TTC549 (cell line): Measurements from ENCODE around the gene HES4.

Experiments
- FAIRE-seq: peaks from 2 replicates; lab custom pipeline; 2012; peaks lifted over from hg19 to GRCh38; lab: Jason Lieb, UNC

The HES4 gene

DNA sequence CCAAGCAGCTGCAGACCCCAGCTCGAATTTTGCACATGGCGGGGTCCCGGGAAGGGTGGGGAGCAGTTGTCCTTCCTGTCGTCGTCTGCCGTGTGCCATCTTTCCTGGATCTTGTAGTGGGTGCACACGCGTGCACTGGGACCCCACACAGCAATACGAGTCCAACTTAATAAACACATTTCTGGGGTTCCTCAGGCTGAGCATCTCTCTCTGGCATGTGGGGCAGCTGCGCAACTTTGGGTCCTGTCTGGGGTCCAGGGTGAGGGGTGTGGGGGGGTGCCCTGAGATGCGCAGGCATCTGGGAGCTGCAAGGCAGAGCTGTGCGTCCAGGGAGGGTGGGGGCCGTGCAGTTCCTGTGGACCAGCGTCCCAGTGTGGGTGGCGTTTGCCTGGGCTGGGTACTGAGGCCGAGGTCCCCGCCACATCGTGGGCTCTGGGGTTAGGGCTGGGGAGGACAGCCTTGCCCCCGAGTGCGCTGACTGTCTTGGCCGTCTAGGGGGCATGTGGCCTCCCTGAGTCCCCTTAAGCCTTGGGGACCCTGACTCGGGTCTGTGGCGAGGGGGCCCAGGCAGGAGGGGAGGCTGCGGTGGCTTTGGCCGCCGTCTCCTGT lies 34.3 kb downstream of the HES4 start:
- no peak for FAIRE-seq

DNA sequence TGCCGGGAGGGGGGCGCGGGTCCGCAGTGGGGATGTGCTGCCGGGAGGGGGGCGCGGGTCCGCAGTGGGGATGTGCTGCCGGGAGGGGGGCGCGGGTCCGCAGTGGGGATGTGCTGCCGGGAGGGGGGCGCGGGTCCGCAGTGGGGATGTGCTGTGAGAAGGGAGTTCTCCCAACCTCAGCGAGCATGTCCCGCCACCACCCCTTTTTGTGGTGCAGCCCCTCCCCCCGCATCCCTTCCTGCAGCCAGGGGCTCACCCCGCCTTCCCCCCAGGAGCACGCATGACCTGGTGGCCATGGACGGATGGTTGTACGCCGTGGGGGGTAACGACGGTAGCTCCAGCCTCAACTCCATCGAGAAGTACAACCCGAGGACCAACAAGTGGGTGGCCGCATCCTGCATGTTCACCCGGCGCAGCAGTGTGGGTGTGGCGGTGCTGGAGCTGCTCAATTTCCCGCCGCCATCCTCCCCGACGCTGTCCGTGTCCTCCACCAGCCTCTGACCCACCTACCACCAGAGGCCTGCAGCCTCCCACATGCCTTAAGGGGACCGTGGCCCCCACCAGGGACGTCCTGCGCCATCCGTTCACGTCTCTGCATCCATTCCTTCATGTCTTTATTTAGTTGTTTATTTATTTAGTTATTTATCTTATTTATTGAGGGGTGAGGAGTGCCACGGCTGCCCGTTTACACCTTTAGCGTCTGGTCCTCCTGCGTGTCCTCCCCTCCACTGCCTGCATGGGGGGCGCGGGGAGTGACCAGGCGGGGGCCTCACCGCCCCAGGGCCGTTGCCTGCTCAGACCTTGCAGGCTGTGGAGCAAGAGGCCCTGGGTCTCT lies 35.0 kb downstream of the HES4 start:
- no peak for FAIRE-seq

DNA sequence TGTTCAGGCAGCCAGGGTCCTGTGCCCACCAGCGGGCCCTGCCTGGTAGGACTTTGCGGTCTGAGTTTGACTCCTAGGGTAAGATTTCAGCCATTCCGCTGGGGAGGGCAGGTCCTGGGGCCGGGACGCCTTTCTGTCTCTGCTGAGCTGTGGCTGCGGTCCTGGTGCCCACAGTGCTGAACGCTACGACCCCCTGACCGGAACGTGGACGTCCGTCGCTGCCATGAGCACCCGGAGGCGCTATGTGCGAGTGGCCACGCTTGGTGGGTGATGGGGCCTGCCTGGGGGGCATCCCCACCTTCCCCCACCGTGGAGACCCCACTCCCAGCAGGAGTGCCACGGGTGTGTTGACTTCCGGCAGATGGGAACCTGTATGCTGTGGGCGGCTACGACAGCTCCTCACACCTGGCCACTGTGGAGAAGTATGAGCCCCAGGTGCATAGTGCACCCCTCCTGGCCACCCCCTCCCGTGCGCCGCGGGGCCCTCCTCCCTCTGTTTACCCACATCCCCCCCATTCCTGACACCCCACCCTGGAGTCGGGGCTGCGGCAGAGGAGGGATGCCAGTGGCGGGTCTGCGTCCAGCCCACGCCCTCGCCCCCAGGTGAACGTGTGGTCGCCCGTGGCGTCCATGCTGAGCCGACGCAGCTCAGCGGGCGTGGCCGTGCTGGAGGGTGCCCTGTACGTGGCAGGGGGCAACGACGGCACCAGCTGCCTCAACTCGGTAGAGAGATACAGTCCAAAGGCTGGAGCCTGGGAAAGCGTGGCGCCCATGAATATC lies 36.0 kb downstream of the HES4 start:
- no peak for FAIRE-seq

DNA sequence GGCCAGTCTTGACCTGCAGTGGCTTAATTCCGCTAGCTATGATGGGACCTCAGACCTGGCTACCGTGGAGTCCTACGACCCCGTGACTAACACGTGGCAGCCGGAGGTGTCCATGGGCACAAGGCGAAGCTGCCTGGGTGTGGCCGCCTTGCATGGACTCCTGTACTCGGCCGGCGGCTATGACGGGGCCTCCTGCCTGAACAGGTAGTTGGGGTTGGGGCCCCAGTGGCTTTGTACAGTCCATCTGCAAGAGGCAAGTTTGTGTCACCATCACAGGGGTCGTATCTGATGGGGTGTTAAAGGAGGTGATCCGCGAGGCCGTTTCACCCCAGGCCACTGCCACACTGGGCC lies 36.6 kb downstream of the HES4 start:
- no peak for FAIRE-seq

DNA sequence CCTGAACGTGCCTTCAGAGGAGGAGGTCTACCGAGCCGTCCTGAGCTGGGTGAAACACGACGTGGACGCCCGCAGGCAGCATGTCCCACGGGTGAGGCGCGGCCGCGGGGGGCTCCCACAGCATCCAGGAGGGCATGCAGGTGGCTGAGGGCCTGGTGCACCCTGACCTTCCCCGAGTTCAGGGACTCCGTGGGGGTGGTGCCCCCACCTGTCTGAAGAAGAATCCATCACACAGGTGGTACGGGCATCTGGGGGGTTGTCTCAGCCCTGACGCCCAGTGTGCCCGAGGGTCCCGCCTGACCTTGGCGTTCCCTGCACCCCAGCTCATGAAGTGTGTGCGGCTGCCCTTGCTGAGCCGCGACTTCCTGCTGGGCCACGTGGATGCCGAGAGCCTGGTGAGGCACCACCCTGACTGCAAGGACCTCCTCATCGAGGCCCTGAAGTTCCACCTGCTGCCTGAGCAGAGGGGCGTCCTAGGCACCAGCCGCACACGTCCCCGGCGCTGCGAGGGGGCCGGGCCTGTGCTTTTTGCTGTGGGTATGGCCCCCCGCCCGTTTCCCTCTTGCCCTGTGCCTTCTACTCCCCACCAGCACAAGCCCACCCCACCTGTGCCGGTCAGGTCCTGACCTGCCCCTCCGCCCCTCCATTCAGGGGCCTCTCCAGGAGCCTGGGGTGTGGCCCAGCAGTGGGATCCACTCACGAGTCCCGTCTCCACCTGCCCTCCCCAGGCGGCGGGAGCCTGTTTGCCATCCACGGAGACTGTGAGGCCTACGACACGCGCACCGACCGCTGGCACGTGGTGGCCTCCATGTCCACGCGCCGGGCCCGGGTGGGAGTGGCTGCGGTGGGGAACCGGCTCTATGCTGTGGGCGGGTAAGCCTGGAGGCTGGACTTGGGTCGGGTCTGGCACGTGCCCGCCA lies 37.3 kb downstream of the HES4 start:
- no peak for FAIRE-seq

DNA sequence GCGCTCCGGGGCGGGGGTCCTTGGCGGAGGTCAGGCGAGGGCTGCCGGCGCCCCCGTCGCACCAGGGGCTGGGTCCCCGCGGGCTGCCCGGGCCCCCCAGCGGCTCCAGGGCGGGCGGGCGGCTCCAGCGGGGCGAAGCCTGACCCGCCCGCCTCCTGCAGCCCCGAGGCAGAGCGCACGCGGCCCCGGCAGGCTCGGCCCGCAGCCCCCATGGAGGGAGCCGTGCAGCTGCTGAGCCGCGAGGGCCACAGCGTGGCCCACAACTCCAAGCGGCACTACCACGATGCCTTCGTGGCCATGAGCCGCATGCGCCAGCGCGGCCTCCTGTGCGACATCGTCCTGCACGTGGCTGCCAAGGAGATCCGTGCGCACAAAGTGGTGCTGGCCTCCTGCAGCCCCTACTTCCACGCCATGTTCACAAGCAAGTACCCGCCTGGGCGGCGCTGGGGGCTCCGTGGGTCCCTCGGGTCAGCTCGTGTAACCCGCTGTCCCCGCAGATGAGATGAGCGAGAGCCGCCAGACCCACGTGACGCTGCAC lies 38.7 kb downstream of the HES4 start:
- no peak for FAIRE-seq

DNA sequence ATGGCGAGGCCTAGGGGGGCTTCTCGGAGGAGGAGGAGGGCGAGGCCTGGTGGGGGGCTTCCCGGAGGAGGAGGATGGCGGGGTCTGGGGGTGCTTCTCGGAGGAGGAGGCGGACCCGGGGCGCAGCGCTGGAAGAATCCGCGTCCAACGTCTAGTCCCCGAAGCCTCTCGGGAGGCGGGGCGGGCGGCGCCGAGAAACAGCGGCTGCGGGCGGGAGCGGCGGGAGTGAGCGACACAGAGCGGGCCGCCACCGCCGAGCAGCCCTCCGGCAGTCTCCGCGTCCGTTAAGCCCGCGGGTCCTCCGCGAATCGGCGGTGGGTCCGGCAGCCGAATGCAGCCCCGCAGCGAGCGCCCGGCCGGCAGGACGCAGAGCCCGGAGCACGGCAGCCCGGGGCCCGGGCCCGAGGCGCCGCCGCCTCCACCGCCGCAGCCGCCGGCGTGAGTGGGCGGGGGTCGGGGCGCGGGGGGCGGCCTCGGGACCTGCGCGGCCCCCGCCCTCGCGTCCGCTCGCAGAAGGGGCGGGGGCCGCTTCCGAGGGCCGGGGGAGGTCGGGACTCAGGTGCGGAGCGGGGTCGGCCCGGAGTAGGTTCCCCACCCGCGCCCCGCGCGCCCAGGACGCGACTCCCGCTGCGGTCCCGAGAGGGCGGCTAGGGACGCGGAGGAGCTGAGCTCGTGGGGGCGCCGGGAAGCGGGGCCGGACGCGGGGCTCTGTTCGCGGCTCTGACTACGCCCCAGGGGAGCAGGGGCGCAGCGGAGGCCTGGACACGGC lies 39.4 kb downstream of the HES4 start, which contains the start of gene KLHL17:
Gene KLHL17 (plus strand): TSS at position 222 of the 769 bp plus-strand sequence. CDS start 110 bp downstream, at position 332.
- FAIRE-seq = no peak

DNA sequence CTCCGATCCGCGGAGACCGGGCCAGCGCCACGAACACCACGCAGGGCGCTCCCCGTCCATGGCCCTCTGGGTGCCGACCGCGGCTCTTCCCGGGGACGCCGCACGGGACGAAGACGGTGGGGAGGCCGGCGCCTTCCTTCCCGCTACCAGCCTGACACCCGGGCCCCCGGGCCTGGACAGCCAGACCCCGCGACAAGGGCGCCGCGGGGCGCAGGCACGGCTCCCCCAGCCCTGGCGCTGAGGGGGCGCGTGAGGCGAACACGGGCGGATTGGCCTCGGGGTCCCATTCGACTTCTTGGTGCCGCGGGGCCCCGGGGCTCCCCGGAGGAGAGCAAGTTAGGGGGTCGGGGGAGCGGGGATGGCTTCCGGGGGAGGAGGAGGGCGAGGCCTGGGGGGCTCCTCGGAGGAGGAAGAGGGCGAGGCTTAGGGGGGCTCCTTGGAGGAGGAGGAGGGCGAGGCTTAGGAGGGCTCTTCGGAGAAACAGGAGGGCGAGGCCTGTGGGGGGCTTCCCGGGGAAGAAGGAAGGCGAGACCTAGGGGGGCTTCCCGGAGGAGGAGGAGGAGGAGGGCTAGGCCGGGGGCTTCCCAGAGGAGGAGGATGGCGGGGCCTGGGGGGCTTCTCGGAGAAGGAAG lies 40.0 kb downstream of the HES4 start:
- no peak for FAIRE-seq

DNA sequence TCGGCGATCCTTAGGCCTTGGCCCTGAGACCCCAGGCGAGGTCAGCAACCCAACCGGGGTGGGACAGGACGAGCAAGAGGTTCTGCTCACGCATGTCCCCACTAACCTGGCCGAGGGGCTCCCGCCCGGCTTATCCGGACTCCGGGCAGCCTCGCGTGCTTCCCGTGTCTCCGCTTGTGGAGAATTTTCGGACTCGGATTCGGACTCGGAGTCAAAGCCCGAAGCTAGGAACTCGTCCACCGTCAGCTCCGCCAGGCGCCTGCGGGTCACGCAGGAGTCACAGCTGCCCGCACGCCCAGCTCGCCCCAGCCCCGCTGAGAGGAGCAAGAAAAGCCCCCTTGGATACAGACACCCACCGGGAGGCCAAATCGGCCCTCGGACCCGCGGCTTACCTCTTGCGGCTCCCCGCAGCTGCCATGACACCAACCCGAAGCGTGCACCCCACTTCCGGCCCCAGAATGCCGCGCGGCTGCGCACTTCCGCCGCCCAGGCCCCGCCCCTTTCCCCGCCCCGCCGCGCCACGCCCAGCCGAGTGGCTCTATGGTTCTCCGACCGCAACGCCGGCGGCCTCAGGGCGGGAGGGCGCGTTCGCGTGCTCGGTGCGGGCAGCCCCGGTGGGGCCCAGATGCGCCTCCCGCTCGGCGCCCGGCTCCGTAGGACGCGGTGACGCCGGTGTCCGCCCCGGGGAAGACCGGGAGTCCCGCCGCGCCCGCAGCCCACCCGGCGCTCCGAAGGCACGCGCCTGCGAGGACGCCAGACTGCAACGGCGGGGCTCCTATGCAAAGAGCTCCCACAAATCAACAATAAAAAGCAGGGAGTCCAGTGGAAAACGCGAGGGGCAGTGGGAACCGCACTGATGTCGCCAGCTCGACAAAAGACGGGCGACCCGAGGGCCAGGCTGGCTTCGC lies 40.8 kb downstream of the HES4 start, which contains the start of gene NOC2L:
Gene NOC2L (minus strand): TSS at position 434 of the 908 bp plus-strand sequence. CDS start 16 bp downstream, at position 418.
- FAIRE-seq = no peak

DNA sequence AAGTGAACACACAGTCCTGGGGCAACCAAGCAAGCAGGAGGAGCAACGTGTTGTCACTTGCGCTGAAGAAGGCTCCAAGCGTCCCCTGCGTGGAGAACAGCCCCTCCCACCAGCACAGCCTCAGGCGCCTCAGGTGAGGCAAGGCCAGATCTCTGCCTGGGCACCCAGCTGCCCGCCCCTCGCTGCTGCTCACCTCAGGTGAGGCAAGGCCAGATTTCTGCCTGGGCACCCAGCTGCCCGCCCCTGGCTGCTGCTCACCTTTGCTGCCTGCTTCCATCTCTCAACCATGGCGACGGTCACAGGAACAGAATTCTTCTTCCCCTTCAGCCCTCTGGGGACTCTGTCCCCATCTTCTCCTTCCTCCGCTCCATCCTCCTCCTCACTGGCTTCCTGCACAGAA lies 43.3 kb downstream of the HES4 start:
- no peak for FAIRE-seq

DNA sequence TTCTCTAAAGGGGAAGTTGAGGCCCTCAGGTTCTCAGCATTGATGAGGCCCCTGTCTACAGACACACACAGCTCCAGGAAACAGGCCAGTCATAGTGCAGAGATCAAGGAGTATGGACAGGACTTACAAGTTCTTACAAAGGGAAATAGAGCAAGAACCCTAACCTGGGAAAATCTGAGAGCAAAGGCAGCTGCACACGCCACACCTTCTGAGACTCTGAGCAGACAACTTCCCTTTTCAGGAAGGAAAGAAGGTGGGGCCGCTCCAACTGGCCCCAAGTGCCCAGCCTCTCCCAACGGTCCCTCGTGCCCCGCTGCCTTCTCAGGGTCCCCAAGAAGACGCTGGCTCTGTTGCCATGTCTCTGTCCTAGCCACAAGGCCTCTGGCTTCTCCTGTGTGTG lies 44.4 kb downstream of the HES4 start:
- FAIRE-seq = no peak

DNA sequence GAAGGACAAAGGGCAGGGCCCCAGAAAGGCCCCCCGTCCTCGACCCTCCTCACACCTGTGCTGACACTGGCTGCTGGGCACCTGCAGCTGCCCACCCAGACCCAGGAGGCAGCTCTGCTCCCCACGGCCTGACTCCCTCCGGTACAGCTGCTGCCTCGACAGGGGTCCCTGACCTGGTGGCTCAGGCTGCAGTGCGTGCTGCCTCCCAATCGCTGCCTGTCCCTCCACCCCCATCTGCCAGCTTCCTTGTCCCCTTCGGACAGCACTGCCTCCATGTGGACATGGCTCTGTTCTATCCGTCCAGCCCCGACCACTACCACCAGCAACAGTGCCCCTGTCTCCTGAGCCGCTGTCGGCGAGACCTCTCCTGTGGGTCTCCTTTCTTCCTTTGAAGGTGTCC lies 45.0 kb downstream of the HES4 start:
- no peak for FAIRE-seq

DNA sequence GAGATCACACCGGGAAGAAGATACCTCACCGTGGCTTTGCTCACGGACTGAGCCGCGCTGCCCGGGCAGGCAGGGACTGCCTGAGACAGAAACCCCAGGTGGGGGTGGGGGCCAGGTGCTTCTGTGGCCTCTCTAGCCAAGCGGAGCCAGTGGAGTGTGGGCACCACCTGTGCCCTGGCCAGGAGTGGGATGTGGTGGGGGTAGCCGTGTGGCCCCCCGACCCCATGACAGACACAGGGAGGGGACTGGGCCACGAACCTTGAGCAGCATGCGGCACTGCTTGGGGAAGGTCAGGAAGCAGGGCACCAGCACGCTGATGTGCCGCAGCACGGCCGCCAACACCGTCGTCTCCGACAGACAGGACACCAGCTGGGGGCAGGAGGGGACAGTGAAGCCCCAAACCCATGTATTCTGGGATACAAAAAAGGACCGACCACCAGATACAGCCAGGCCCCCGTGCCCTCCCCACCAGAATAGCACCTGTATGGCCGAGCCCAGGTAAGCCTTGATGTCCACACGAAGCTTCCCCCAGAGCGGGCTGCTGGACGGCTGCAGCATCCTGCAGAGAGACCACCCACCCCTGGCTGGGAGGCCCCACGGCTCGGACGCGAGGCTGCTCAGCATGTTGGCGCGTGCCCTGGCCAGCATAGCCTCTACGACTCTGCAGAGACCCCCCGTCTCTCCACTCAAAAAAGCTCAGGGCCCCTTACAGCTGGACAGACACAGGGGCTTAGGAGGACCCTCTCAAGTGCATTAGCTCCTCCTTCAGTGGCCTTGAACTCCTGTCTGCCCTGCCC lies 46.2 kb downstream of the HES4 start:
- no peak for FAIRE-seq

DNA sequence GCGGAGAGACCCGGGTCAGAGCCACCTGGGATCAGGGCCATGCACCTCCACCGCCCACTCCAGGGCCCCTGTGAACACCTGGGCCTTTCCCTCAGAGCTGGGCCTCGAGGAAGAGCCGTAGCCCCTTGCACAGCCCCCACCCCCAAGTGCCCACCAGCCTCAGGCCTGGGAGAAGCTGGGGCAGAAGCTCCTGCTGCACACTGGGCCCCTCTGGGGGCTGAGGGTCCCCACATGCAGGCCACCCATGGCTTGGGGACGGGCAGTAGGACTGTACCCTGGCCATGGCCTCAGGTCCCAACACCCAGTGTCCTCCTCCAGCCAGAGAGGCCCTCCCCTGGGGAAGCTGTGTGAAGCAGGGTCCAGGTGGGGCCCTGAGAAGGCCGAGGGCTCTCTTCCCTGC lies 47.3 kb downstream of the HES4 start:
- no peak for FAIRE-seq

DNA sequence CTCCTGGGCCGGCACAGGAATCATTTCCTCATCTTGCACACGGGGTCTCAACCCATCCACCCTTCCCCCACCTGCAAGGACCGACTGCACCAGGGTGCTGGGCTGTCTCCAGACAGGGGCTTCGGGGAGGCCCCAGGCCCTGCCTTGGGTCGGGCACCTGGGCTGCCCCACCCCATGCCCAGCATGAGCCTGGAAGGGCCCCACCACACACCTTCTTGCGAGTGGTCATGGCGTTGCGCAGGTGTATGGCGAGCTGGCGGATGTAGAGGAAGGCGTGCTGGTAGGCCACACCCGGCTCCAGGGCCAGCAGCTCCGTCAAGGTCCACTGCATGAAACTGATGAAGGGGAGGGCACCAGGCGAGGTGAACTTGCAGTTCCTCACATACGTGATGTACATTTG lies 47.7 kb downstream of the HES4 start:
- FAIRE-seq = no peak

DNA sequence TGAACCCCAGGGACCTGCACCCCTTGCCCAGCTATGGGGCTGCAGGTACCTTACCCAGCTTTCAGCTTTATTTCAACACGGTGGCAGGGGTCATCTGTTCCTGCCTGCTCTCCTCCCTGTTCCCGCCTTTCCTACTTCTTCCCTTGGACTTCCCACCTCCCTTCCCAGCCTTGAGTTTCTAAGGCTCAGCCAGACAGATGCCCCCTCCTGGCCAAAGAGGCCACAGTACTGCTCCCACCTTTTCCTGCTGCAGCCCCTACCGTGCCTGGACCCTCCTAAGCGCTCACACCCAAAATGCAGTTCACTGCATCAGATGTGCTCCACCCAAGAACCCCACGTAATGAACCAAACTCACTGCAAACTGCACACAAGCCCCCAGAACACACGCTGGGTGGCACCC lies 48.5 kb downstream of the HES4 start:
- FAIRE-seq = no peak

DNA sequence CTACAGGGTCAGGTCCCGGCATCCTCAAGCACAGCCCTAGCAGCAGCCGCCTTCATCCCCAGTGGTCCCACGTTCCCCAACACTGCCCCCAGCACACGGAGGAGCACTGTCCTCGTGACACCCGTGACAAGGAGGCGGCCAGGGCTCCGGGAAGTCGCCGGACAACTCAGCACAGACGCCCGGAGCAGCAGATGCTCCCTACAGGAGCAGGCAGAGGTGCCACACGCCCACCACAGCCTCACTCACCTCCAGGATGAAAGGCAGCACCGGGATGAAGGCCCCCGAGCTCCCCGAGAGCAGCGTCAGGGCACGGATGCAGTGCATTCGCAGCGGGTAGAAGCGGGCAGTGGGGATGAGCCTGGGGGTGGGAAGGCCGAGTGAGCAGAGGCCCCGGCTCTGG lies 49.0 kb downstream of the HES4 start:
- no peak for FAIRE-seq

DNA sequence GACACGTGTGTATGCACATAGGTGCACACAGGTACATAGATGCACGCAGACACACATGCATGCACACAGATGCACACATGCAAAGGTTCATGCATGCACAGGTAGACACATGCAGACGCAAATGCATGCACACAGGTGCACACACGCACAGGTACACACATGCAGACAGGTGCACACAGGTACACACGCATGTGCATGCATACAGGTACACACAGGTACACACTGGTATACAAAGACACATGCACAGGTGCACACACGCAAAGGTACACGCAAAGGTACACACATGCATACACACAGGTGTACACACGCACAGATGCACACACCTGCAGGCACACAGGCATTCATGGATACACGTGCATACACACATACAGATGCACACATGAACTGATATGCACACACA lies 49.6 kb downstream of the HES4 start:
- FAIRE-seq = no peak
